GM12878 (cell line): Measurements from ENCODE around the gene COA3. TPM values are rescaled to one million over a fixed set of nuclear protein-coding genes. Genes with fewer than 3 reads are reported as not detected.

Source experiments
- ASH2L ChIP-seq: fragments of 300-600, 200-600 bp; sonication (generic); IDR thresholded peaks from 2 replicates; pipeline ENCODE4 v1.6.1; 2017; ENCODE audit warnings: low read depth, mild to moderate bottlenecking, borderline replicate concordance
- BACH1 ChIP-seq: fragments of 450-650 bp; IDR thresholded peaks from 2 replicates; pipeline ENCODE4 v1.6.1; 2017; ENCODE audit warnings: mild to moderate bottlenecking, borderline replicate concordance
- BHLHE40 ChIP-seq, 2 experiments: fragments of 450-650 bp in 1 of 2; IDR thresholded peaks; 2 replicates each; pipeline ENCODE4 v1.6.1; 2011 to 2017; ENCODE audit warnings: low read depth in 2 of 2, borderline replicate concordance in 1 of 2, improper control_type of control experiment in 1 of 2, low read length in 1 of 2, mild to moderate bottlenecking in 1 of 2
- CBFB ChIP-seq: IDR thresholded peaks from 2 replicates; pipeline ENCODE4 v1.6.1; 2016; ENCODE audit warnings: antibody characterized with exemption, low read depth
- CBX3 ChIP-seq: fragments of 200-600 bp; sonication (generic); IDR thresholded peaks from 2 replicates; pipeline ENCODE4 v1.6.1; 2016; ENCODE audit warnings: low read depth, borderline replicate concordance
- CHD2 ChIP-seq: IDR thresholded peaks from 2 replicates; pipeline ENCODE4 v1.6.1; 2011; ENCODE audit warnings: low read depth, low read length, improper control_type of control experiment, borderline replicate concordance
- ELK1 ChIP-seq: IDR thresholded peaks from 2 replicates; pipeline ENCODE4 v1.6.1; 2012; ENCODE audit warnings: low read depth, low read length, improper control_type of control experiment
- ETV6 ChIP-seq, 2 experiments: fragments of 450-650 bp in 1 of 2; IDR thresholded peaks in 1 of 2; conservative IDR thresholded peaks in 1 of 2; 2 replicates each; pipeline ENCODE4 v1.6.1; 2014; ENCODE audit warnings: antibody characterized with exemption in 1 of 2, borderline replicate concordance in 1 of 2, low read depth in 1 of 2, mild to moderate bottlenecking in 1 of 2, moderate library complexity in 1 of 2
- FOXK2 ChIP-seq: fragments of 450-650 bp; IDR thresholded peaks from 2 replicates; pipeline ENCODE4 v1.6.1; 2017; ENCODE audit warnings: mild to moderate bottlenecking, moderate library complexity
- HDAC2 ChIP-seq: fragments of 200-600 bp; sonication (generic); IDR thresholded peaks from 2 replicates; pipeline ENCODE4 v1.6.1; 2017
- HDGF ChIP-seq: fragments of 450-650 bp; IDR thresholded peaks from 2 replicates; pipeline ENCODE4 v1.6.1; 2016; ENCODE audit warnings: antibody characterized with exemption
- KAT2A ChIP-seq: conservative IDR thresholded peaks from 2 replicates; pipeline ENCODE4 v1.6.1; 2011; ENCODE audit warnings: low read depth, low read length; ENCODE audit not compliant: control insufficient read depth
- MAX ChIP-seq: IDR thresholded peaks from 2 replicates; pipeline ENCODE4 v1.6.1; 2012; ENCODE audit warnings: low read depth, low read length, improper control_type of control experiment
- MLLT1 ChIP-seq: fragments of 450-650 bp; IDR thresholded peaks from 2 replicates; pipeline ENCODE4 v1.6.1; 2016; ENCODE audit warnings: mild to moderate bottlenecking
- NR2C1 ChIP-seq: fragments of 450-650 bp; IDR thresholded peaks from 2 replicates; pipeline ENCODE4 v1.6.1; 2017; ENCODE audit warnings: antibody characterized with exemption, mild to moderate bottlenecking, moderate library complexity
- POLR2A ChIP-seq: IDR thresholded peaks from 2 replicates; pipeline ENCODE4 v1.6.1; 2011; ENCODE audit warnings: low read depth, mild to moderate bottlenecking, low read length
- POU2F2 ChIP-seq: IDR thresholded peaks from 3 replicates; pipeline ENCODE4 v1.6.1; 2011; ENCODE audit warnings: low read depth, mild to moderate bottlenecking, low read length, borderline replicate concordance
- RUNX3 ChIP-seq: IDR thresholded peaks from 2 replicates; pipeline ENCODE4 v1.6.1; 2012; ENCODE audit warnings: low read length, inconsistent platforms
- SIX5 ChIP-seq: IDR thresholded peaks from 2 replicates; pipeline ENCODE4 v1.6.1; 2011; ENCODE audit warnings: mild to moderate bottlenecking, low read depth, low read length, moderate library complexity; ENCODE audit not compliant: severe bottlenecking
- TCF12 ChIP-seq: IDR thresholded peaks from 2 replicates; pipeline ENCODE4 v1.6.1; 2011; ENCODE audit warnings: low read depth, mild to moderate bottlenecking, low read length
- YBX1 ChIP-seq: fragments of 450-650 bp; IDR thresholded peaks from 2 replicates; pipeline ENCODE4 v1.6.1; 2016; ENCODE audit warnings: antibody characterized with exemption
- YY1 ChIP-seq: IDR thresholded peaks from 2 replicates; pipeline ENCODE4 v1.6.1; 2011; ENCODE audit warnings: low read depth, mild to moderate bottlenecking, low read length
- ZBTB40 ChIP-seq: fragments of 450-650 bp; IDR thresholded peaks from 2 replicates; pipeline ENCODE4 v1.6.1; 2016; ENCODE audit warnings: mild to moderate bottlenecking, moderate library complexity, borderline replicate concordance
- ZNF622 ChIP-seq: fragments of 450-650 bp; IDR thresholded peaks from 2 replicates; pipeline ENCODE4 v1.6.1; 2017; ENCODE audit warnings: mild to moderate bottlenecking, inconsistent platforms
- polyA plus RNA-seq, 11 experiments: library from polyadenylated mRNA; depleted of rRNA in 4 of 11; unstranded in 6 of 11; stranded (reverse) in 5 of 11; fragments of >200 nt; fragmentation: Nextera tagmentation in 4 of 11; fragmentation: Illumina TruSeq in 1 of 11; extraction: Ambion mirVana in 4 of 11; extraction: Trizol in 1 of 11; gene quantifications; 1 replicate in 1 of 11; 2 replicates in 10 of 11; pipeline versions ENCODE4 v1.2.1 to v1.2.3, GENCODE V29; 2011 to 2016; ENCODE audit warnings: inconsistent platforms in 2 of 11, missing spikeins in 2 of 11, low read depth in 1 of 11
- total RNA-seq, 4 experiments: library from RNA; depleted of rRNA in 3 of 4; stranded (reverse); fragments of >200 nt in 3 of 4; fragmentation: Illumina TruSeq in 1 of 4; extraction: Trizol in 1 of 4; gene quantifications; 2 replicates each; pipeline versions ENCODE4 v1.2.1 to v1.2.3, GENCODE V29; 2013 to 2021

Gene COA3
- total and polyA plus RNA-seq, 10 of the 15 experiments (the other 5 are each of a cell fraction or from before 2014, with no cell fraction given), result 45.2 to 161 (median 64.6) TPM

- TF ChIP-seq HDGF (peak; percentile 80), MAX (peak; percentile 71; the same call in 1 of the 2 replicates), CHD2 (peak; percentile 62; the same call in 1 of the 2 replicates), ZNF622 (no peak), NR2C1 (peak; percentile 80), RUNX3 (no peak), CBX3 (no peak), CBFB (peak; percentile 60; the same call in 1 of the 2 replicates), SIX5 (peak; percentile 90), ASH2L (no peak), KAT2A (no peak), BHLHE40 (IDR thresholded peaks at IDR 0.05; ENCODE audit: borderline replicate concordance in 1 of 2, low read depth in 2 of 2, low read length in 1 of 2) (peak in 1 of 2 experiments; percentile 44; a peak in 1 of 4 replicates), ZBTB40 (peak; percentile 57; the same call in 1 of the 2 replicates), TCF12 (0 out of 2 replicates have a peak, but pooled peaks have one; percentile 15), YY1 (peak; percentile 95), ETV6 (conservative IDR thresholded peaks at IDR 0.05 in 1 of 2, IDR thresholded peaks at IDR 0.05 in 1 of 2; ENCODE audit: borderline replicate concordance in 1 of 2, low read depth in 1 of 2) (no peak), POU2F2 (no peak), ELK1 (no peak), YBX1 (no peak), MLLT1 (0 out of 2 replicates have a peak, but pooled peaks have one; percentile 23), BACH1 (0 out of 2 replicates have a peak, but pooled peaks have one; percentile 18), POLR2A (peak; percentile 85), HDAC2 (no peak), FOXK2 (peak; percentile 80)
These were observed at the start of gene COA3, which contains the start of gene CNTD1 (continued) for GRCh38 chr17:42798383-42799380.
